GM12878 (cell line): Measurements from ENCODE around the gene DPP3. TPM values are rescaled to one million over a fixed set of nuclear protein-coding genes. Genes with fewer than 3 reads are reported as not detected.

Experiments
- BHLHE40 ChIP-seq, 2 experiments: fragments of 450-650 bp in 1 of 2; IDR thresholded peaks; 2 replicates each; pipeline ENCODE4 v1.6.1; 2011 to 2017; ENCODE audit warnings: low read depth in 2 of 2, borderline replicate concordance in 1 of 2, improper control_type of control experiment in 1 of 2, low read length in 1 of 2, mild to moderate bottlenecking in 1 of 2
- BMI1 ChIP-seq: fragments of 450-650 bp; IDR thresholded peaks from 2 replicates; pipeline ENCODE4 v1.6.1; 2016; ENCODE audit warnings: mild to moderate bottlenecking, moderate library complexity, borderline replicate concordance
- CBX5 ChIP-seq: sonication (generic); IDR thresholded peaks from 2 replicates; pipeline ENCODE4 v1.6.1; 2016; ENCODE audit warnings: low read depth, moderate library complexity, mild to moderate bottlenecking, inconsistent platforms
- E2F4 ChIP-seq: IDR thresholded peaks from 2 replicates; pipeline ENCODE4 v1.6.1; 2012; ENCODE audit warnings: low read depth, low read length, improper control_type of control experiment
- ESRRA ChIP-seq: IDR thresholded peaks from 2 replicates; pipeline ENCODE4 v1.6.1; 2012; ENCODE audit warnings: mild to moderate bottlenecking, low read length, improper control_type of control experiment
- REST ChIP-seq: IDR thresholded peaks from 2 replicates; pipeline ENCODE4 v1.6.1; 2012; ENCODE audit warnings: mild to moderate bottlenecking, low read depth, low read length
- SKIL ChIP-seq: fragments of 450-650 bp; IDR thresholded peaks from 2 replicates; pipeline ENCODE4 v1.6.1; 2017; ENCODE audit warnings: mild to moderate bottlenecking, low read depth, inconsistent platforms; ENCODE audit not compliant: poor library complexity, severe bottlenecking
- polyA plus RNA-seq, 11 experiments: library from polyadenylated mRNA; depleted of rRNA in 4 of 11; unstranded in 6 of 11; stranded (reverse) in 5 of 11; fragments of >200 nt; fragmentation: Nextera tagmentation in 4 of 11; fragmentation: Illumina TruSeq in 1 of 11; extraction: Ambion mirVana in 4 of 11; extraction: Trizol in 1 of 11; gene quantifications; 1 replicate in 1 of 11; 2 replicates in 10 of 11; pipeline versions ENCODE4 v1.2.1 to v1.2.3, GENCODE V29; 2011 to 2016; ENCODE audit warnings: inconsistent platforms in 2 of 11, missing spikeins in 2 of 11, low read depth in 1 of 11
- total RNA-seq, 4 experiments: library from RNA; depleted of rRNA in 3 of 4; stranded (reverse); fragments of >200 nt in 3 of 4; fragmentation: Illumina TruSeq in 1 of 4; extraction: Trizol in 1 of 4; gene quantifications; 2 replicates each; pipeline versions ENCODE4 v1.2.1 to v1.2.3, GENCODE V29; 2013 to 2021

The DPP3 gene
- total and polyA plus RNA-seq, 10 of the 15 experiments (the other 5 are each of a cell fraction or from before 2014, with no cell fraction given) = 6.0 to 117 (median 78.1) TPM

- TF ChIP-seq REST (no peak), BMI1 (no peak), E2F4 (no peak), CBX5 (no peak), SKIL (no peak), ESRRA (no peak), BHLHE40 (IDR thresholded peaks at IDR 0.05; ENCODE audit: borderline replicate concordance in 1 of 2, low read depth in 2 of 2, low read length in 1 of 2) (no peak)
These were observed 48.8 kb downstream of the DPP3 start (continued) for GRCh38 chr11:66529069-66529468.
